T-helper 22 cell (primary cell): ENCODE data around the gene ANKRD10.

Experiments used
- DNase-seq: peaks from one replicate; pipeline ENCODE4 v3.0.0-alpha.2; 2020; ENCODE audit warnings: low read depth

The ANKRD10 gene

DNA sequence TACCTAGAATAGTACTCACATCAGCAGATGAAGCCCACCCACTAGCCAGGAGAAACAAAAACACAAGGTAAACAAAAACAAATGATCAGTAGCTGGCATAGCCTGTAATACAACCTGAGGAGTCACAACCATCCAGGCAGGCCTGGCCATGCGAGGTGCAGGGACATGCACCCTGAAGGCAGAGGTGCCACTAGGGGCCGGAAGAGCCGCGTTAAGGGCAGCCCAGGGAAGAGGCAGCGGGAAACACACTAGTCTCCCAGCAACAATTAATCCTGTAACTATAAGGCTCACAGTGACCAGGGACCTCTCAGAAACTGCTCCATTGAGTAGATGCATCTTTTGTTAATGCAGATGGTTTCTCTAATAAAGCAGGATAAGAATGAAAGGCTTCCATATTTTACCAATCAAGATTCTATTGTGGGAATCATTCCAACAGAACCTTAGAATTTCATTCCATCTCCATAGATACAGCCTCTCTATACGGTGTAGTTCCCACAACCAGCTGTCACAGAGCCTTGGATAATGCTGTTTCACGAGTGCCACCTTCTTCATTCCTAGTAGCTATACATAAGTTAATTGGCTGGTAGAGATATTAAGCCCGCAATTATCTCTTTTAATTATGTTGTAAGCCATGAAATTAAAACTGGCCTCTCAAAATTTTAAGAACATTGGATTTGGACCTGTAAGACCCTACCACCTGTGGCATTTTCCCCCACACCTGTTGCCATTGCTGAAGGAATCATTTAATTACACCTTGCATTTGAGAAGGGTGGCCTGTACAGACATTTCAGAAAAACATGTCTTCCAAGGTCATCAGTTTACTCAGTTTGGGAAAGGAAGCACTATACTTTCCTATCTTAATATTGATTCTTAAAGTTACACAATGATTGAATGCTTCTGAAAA, 28.7 kb downstream of the ANKRD10 start:
- DNase-seq = no peak

DNA sequence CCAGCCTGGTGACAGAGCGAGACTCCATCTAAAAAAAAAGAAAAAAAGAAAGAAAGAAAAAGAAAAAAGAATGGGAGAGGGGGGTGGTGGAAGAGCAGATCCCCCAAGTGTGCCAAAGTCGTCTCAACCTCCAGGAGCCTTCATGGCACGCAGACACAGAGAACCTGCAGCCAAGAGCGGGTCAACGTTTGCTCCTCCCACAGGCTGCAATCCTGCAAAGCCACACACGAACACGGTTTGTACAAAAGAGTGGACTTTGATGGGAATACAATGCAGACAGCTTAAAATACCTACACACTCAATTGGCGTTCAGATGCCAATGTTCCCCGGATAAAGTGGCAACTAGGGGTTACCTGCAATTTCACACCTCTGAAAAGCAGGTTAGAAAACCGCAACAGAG, 29.4 kb downstream of the ANKRD10 start:
- DNase-seq = no peak

DNA sequence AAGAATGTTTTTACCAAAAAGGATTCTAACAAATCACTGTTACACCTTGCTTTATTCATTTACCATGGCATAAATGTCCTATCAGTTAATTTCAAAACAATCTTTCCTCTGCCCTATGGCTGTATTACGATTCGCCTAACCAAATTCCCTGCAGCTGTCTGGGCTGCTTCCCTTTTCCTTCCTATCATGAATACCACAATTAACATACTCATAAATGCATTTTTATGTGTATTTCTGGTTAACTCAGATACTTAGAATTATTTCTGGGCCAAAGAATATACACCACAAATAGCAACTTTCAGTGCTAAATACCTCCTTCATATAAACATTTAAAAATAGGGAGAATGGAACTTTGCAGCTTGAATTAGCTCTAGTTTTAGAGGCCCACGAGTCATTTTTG, 30.4 kb downstream of the ANKRD10 start:
- no peak for DNase-seq

DNA sequence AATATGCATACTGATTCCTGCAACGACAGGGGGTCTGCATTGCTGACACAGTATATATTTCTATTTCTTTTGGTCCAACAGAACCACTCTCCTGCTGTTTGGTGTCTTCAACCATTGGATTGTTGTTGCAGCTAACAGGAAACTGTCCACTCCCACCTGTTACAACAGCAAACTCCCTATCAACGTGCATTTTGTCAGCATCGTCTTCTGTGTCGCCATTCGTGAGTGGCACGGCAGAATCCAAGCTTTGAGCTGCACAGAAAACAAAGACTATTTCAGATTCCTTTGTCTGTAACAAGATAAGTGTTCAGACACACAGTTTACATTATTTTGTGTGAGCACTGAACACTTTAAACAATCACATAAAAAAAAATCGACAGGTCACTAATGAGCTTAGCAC, 31.3 kb downstream of the ANKRD10 start:
- DNase-seq = no peak

DNA sequence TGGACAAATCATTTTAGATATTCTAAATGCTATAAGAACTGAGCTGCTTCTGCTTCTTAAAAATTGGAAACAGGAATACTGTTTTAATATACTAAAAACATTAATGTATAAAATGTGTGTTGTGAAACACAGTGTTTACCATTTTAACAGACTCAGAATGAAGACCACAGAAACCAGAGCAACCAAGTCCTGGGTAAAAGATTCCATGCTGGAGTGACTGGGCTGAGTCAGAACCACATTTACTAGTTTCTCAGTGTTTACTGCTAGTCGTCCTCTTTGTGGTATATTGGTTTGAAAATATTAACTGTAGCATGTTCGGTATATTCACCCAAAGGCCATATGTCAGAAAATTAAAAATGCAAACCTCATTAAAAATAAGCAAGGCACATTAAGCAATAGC, 31.9 kb downstream of the ANKRD10 start:
- no peak for DNase-seq

DNA sequence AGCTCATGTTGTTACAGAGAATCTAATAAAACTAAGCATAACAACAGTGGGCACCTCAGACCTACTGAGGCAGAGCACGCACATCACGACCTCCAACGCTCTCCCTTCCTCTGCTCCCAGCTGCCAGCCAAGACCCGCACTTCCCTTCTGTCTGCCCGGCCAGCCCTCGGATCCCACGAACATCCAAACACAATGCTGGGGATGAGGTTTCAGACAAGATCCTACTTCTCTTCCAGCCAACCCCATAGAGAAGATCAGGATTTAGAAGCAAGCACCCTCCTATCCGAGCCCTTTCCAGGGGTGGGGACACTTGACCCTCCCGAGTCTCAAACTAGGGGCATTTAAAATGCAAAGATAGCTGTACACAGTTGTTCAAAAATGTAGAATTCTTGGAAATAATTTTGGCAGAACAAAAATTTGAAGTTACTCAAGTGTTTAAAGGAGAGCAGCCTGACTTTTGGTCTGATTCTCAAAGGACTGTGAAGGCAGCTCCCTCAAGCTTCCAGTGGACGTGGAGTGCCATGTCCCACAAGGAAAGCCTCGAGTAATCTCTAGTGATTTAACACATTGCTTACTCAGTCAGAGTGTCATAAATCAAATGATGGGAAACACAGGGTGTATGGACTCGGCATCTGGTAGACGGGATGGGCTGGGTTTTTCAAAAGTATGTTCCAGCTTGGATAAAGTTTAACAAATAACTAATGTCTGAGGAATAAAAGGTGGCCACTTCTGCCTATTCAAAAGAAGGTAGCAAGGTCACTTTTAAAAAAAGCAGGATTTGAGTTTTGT, 32.8 kb downstream of the ANKRD10 start:
- no peak for DNase-seq

DNA sequence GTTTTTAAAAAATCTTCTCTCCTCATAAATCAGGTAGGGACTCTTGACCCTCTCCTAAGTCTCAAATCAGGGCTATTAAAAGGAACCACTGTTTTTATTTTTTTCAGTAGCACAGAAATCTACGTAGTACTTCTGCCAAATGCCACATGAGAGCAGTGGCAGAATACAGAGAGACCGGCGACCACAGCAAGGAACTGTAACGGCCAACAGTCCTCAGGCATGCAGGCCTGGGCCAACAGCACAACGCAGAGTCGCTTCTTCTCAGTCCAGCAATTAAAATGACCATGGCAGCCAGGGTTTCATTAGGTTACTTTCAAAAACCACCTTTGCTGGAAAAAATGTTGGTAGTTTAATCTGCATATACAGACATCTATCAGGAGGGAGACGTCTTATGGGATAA, 34.2 kb downstream of the ANKRD10 start:
- no peak for DNase-seq

DNA sequence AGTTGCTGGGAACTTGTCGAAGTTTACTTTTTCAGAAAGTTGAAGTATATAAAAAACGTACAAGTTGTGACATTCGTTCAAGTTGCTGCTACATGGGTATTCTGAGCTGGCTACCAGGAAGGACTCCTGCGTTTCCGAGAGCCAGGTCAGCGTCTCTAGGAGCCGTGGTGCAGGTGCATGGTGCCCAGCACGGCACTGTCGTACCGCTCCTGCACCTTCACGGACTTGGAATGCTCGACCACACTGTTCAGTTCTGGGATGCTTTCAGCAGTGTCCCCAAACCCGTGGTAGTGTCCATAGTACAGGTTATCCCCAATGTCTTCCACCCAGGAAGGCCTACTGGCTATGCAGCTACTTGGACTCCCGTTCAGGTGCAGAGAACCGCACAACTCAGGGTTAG, 35.4 kb downstream of the ANKRD10 start:
- no peak for DNase-seq

DNA sequence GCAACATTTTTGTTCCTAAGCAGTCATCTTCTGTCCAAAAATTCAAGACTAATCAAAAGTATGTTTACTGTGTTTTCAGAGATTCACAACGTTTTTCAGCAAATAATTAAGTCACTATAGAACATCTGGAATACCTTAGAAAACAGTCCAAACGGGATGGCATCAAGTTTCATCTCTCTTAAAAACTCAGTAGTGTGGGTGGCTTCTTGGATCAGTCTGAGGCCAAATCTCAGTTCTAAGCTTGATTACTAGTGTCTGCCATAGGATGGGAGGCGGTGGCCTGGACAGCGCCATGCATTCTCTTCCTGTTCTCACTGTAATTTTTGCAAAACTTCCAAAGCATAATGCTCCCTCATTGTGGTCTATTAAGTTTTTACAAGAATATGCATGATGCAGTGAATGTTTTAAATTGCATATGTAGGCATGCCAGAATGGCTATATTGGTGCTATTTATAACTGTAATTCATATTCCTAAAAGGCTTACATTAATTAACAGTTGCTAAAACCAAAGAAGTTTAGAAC, 37.1 kb downstream of the ANKRD10 start:
- DNase-seq = no peak

DNA sequence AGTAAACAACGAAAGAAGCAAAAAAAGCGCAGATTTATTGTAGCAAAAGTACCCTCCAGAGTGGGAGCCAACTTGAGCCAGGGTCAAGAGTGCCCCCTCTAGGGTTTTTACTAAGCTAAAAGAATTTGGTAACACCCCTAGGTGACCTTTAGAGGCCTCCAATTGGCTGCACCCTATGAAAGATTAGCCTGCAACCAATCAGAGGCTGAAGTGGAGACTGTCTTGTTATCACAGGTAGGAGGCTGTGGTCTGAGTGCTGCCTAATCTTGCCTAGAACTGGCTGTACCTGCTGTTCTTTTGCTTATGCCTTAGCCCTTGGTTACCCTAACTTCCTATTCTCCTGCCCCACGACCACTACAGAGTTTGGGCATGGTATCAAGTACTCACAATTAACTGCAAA, 38.3 kb downstream of the ANKRD10 start:
- no peak for DNase-seq

DNA sequence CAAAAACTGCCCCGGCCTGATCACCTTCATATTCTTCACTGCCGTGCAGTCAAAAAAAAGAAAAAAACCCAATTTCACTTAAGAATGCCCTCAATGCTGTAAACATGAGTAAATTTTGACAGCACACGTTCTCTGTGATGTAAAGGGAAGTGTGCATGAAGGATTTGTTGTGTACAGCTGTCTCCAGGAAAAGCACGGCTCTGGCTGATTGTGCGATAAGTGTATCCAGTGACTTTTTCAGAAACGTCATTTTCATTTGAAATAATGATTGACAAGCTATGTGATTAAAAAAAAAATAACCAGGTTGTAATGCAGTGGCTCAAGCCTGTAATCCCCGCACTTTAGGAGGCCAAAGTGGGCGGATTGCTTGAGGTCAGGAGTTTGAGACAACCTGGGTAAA, 39.6 kb downstream of the ANKRD10 start:
- DNase-seq = no peak

DNA sequence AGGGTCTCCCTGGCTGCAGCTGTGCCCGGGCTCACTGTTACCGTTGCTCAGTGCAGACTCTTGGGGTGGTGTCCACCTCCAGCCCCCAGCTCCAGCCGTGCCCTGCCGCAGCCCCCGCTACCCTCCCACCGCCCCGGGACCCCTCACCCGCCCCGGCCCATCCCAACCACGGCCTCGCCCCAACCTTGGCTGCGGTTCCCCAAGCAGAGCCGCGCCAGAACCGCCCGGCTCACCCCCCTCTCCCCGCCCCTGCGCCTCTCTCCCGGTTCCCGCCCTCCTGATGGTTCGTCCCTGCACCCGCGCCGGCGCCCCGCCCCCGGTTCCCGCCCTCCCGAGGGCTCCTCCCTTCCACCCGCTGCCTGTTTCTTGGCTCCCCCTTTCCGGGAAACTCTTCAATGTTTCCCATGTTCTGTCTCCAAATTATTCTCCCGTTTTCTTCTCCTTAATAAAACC, 40.3 kb downstream of the ANKRD10 start:
- DNase-seq = no peak

DNA sequence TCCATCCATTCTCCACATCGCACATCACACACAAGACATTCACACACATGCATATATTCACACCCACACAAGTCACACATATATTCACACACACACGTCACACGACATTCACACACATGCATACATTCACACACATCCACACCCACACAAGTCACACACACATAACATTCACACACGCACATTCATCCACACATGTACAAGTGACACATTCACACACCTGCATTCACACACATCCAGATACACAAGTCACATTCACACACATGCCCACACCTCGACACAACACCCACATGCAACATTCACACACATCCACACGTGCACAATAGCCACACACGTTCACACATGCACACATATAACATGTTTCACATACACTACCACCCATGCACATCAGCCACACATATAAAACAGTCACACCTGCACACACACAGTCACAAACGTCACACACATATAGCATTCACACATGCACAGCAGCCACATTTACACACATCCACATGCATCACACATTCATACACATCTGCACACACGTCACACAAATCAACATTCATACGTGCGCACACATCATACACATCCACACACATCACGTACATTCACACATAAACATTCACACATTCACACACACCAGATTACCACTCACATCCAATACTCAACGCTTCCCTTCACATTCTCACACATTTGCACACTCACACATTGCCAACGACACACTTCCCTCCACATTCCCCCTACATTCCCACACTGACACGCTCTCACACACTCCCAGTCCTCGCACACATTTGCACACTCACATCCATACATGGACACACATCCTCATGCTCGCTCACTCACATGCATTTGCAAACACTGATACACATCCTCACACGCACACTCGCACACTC, 41.0 kb downstream of the ANKRD10 start:
- DNase-seq = no peak

DNA sequence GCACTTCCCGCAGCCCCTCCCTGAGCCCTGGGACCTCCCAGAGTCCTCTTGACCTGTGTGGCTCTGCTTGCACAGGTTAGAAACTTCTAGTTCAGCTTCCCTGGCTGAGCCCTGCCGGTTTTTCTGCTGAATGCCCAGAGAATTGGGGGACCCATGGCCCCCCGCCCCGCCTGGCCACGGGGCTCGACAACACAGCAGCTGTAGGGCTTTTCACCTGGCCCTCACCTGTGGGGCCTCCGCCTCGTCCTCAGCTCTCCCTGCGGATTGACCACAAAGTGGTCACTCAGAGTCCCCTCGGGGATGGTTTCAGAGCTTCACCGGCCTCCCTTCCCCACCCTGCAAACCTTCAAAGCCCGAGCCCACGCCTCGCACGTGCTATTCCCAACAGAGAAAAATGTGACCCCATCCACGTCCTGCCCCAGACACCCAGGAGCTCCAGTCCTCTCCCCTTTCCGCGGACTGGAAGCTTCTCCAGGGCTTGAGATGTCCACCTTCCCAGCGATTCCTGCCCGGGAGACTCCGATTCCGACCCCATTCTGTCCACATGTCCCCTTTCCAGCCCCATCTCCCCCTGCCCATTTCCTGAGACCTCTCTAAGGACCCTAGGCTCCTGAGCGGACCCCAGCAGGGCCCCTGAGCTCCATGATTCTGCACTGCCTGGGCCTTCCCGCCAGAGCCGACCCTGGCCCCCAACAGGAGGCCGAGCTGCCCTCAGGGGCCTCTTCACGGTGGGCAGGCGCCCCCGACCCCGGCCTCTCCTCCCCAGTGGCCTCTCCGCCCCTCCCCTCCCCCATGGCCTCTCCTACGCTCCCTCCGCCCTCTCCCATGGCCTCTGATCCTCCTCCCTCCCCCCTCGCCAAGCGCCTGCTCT, 41.9 kb downstream of the ANKRD10 start:
- DNase-seq = no peak

DNA sequence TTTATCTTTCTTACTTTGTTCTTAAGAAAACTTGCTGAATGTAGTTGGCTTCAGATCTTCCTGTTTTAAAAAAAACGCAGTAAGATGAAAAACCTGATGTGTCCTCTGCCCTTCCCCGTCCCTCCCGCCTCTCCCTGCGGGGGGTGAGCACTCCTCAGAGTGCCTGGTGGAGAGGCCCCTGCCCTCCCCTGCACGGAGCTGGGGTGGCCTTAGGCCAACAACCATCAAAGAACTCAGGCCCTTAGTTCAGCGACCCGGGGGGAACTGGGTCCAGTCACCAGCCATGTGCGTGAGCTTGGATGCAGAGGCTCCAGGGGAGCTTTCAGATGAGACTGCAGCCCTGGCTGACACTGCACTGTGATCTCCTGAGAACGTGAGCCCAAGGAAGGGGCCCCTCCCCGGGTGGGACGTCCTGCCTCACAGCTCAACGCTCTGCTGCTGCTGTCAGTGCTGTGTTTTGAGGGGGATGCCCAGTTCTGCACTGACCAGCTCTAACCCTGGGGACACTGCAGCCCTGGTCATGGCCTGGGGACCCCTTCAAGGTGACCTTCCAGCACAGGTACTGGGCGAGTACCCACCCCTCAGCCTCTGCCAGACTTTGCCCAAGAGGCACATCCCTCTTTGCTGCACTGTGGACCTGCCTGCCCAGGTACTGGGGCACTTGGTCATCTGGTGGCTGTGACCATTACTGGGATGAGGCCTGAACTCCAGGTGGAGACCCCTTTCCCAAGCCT, 42.7 kb downstream of the ANKRD10 start:
- no peak for DNase-seq

DNA sequence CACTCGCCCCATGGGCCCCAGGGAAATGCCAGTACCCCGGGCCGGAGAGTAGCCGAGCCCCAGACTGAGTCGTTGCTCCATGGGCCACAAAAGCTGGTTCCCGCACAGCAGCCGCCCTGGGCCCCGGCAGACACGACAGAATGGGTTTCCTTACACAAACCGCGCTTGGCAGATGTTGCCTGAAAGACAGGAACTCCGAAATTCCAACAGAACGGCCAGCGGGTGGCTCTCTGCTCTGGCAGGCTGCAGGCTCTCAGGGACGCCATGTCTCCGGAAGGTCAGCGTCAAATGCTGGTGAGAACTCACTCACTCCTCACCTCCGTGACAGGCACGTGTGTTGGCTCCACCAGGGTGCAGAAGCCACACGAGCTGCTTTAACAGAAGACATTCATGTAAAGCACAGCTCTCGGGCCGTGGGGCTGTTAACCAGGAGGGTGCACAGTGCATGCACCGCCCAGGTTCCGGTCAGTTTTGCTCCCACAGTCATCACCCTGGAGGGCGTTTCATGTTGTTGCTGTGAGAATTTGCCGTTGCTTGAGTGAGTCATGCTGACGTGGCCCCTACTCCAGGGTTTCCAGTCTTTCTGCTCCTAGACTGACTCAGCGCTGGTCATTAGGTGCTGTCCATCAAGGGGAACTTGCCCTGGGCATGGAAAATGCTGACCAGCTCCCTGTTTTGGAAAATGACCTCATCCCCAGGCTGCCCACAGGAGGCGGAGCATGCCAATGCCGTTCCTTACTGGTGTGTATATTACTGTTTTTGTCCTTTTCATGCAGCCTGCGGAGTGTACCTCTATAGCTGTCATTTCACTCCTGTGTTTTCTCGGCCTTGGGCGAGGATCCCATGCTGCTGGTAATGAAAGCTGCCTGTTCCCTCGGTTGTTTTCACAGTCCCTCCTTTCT, 44.8 kb downstream of the ANKRD10 start:
- no peak for DNase-seq

DNA sequence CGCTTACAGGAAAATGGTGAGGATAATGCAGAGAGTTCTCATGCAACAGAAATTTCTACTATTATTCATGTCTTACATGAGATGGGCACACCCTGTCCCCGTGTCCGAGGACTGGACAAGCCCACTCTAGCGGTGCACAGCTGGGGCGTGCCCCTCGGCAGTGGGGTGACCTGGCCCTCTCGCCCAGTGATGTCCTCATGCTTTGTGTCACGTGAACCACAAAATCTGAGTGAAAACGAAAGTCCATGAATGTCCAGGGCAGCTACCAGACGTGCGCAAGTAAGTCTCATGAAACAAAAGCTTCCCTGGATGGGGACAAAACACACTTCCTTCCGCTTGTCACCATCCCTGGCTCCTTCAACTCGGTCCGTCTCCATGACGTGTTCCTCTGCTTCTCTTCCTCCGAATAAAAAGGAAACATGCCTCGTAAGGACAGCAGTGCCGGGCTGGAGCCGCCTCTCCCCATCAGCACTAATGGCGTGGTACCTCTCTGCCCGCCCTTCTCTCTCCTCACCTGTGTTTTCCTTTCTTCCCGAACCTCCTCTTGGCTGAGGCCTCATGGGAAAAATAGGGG, 45.6 kb downstream of the ANKRD10 start:
- no peak for DNase-seq

DNA sequence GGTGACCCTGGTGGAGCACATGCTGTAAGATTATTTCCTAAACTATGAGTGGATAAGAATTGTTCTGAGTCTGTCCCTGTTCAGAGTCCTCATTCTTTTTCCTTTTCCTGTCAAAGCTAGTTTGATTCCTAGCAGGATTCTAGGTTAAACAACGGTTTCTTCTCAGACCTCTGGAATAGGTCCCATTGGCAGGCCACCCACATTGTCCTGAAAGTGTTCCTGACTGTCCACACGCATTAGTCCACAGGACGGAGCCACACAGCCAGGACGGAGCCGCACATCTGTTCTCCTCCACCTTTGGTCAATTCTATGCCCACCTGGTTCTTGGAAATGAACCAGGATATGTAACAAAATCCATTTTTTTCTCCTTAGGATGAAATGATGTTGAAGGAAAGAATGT, 46.1 kb downstream of the ANKRD10 start:
- DNase-seq = no peak

DNA sequence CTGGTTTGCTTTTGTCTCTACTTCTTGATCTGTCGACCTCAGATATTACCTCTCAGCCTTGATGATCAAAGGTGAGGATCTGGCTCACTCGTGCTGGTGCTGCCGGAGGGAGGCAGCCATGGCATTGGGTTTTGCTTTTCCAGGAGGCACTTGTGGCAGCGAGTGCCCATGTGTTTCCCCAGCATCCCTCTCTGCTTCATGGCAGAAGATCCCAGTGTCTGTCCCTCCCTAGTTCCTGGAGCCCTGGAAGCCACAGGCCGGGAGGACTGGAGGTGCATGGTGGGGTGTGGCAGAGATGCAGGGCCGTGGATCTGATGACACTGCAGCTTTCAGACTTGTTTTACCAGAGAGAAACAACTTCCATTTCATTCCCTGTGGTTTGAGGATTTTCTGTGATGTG, 47.5 kb downstream of the ANKRD10 start:
- DNase-seq = no peak
